HepG2 (cell line): ENCODE data around the gene CCSER2. TPM values are rescaled to one million over a fixed set of nuclear protein-coding genes. Genes with fewer than 3 reads are reported as not detected.

Source experiments
- ATF1 ChIP-seq: IDR thresholded peaks from 2 replicates; pipeline ENCODE4 v1.6.1; 2016; ENCODE audit warnings: mild to moderate bottlenecking, control low read depth
- CEBPB ChIP-seq: IDR thresholded peaks from 2 replicates; pipeline ENCODE4 v1.6.1; 2011; ENCODE audit warnings: low read depth, low read length, improper control_type of control experiment, borderline replicate concordance
- GZF1 ChIP-seq: sonication (generic); formaldehyde crosslinking; IDR thresholded peaks from 2 replicates; pipeline ENCODE4 v1.5.1; 2020; ENCODE audit warnings: mild to moderate bottlenecking, missing genetic modification reagents
- HNRNPUL1 ChIP-seq: fragments of 200-400 bp; formaldehyde crosslinking; IDR thresholded peaks from 2 replicates; pipeline ENCODE4 v1.6.1; 2017; ENCODE audit warnings: low read depth, mild to moderate bottlenecking, low read length, moderate library complexity
- KAT7 ChIP-seq: IDR thresholded peaks from 2 replicates; pipeline ENCODE4 v1.6.1; 2018; ENCODE audit warnings: borderline replicate concordance, missing compliant biosample characterization
- MYC ChIP-seq: sonication (generic); formaldehyde crosslinking; IDR thresholded peaks from 2 replicates; pipeline ENCODE4 v1.9.0; 2021; ENCODE audit warnings: missing genetic modification reagents, borderline replicate concordance
- PHF8 ChIP-seq: sonication (generic); formaldehyde crosslinking; IDR thresholded peaks from 2 replicates; pipeline ENCODE4 v1.5.0; 2020; ENCODE audit warnings: missing genetic modification reagents
- RXRB ChIP-seq: IDR thresholded peaks from 2 replicates; pipeline ENCODE4 v1.6.1; 2016; ENCODE audit warnings: borderline replicate concordance, missing genetic modification reagents, missing compliant biosample characterization
- SAFB2 ChIP-seq: sonication (generic); formaldehyde crosslinking; IDR thresholded peaks from 2 replicates; pipeline ENCODE4 v1.5.1; 2020; ENCODE audit warnings: missing genetic modification reagents, low read depth, mild to moderate bottlenecking, borderline replicate concordance
- TBX3 ChIP-seq: fragments of 450-650 bp; IDR thresholded peaks from 2 replicates; pipeline ENCODE4 v1.6.1; 2017; ENCODE audit warnings: antibody characterized with exemption, mild to moderate bottlenecking, inconsistent platforms, borderline replicate concordance
- ZEB1 ChIP-seq: IDR thresholded peaks from 2 replicates; pipeline ENCODE4 v1.6.1; 2012; ENCODE audit warnings: mild to moderate bottlenecking, low read depth, inconsistent platforms; ENCODE audit not compliant: insufficient replicate concordance
- ZFAT ChIP-seq: sonication (generic); formaldehyde crosslinking; conservative IDR thresholded peaks from 2 replicates; pipeline ENCODE4 v1.8.1; 2023; ENCODE audit warnings: missing genetic modification reagents, inconsistent platforms
- ZNF225 ChIP-seq: sonication (generic); formaldehyde crosslinking; IDR thresholded peaks from 2 replicates; pipeline ENCODE4 v1.4.0; 2020; ENCODE audit warnings: mild to moderate bottlenecking, missing genetic modification reagents
- ZNF317 ChIP-seq: sonication (generic); formaldehyde crosslinking; IDR thresholded peaks from 2 replicates; pipeline ENCODE4 v1.5.0; 2020; ENCODE audit warnings: mild to moderate bottlenecking, missing genetic modification reagents
- ZNF777 ChIP-seq: sonication (generic); formaldehyde crosslinking; IDR thresholded peaks from 2 replicates; pipeline ENCODE4 v1.4.0; 2020; ENCODE audit warnings: missing genetic modification reagents
- ZNF781 ChIP-seq: sonication (generic); formaldehyde crosslinking; IDR thresholded peaks from 2 replicates; pipeline ENCODE4 v1.5.1; 2020; ENCODE audit warnings: borderline replicate concordance, mild to moderate bottlenecking, missing genetic modification reagents; ENCODE audit errors: not compliant biosample characterization
- ZNF841 ChIP-seq: sonication (generic); formaldehyde crosslinking; IDR thresholded peaks from 2 replicates; pipeline ENCODE4 v1.8.1; 2023; ENCODE audit warnings: missing genetic modification reagents, borderline replicate concordance
- ZSCAN21 ChIP-seq: sonication (generic); formaldehyde crosslinking; IDR thresholded peaks from 2 replicates; pipeline ENCODE4 v1.8.0; 2022; ENCODE audit warnings: mild to moderate bottlenecking, missing genetic modification reagents, moderate library complexity, borderline replicate concordance
- polyA plus RNA-seq, 8 experiments: library from polyadenylated mRNA; depleted of rRNA in 3 of 8; stranded (reverse) in 7 of 8; unstranded in 1 of 8; fragments of >200 nt; fragmentation: Illumina TruSeq in 4 of 8; extraction: Trizol in 4 of 8; gene quantifications; 2 replicates each; pipeline versions ENCODE4 v1.2.1 to v1.2.3, GENCODE V29; 2011 to 2016; ENCODE audit warnings: low read depth in 4 of 8, missing spikeins in 1 of 8, mixed read lengths in 1 of 8; ENCODE audit not compliant: insufficient read depth in 1 of 8
- total RNA-seq, 5 experiments: library from RNA; depleted of rRNA; stranded (reverse); fragments of >200 nt; fragmentation: Illumina TruSeq; extraction: Trizol; gene quantifications; 2 replicates each; pipeline ENCODE4 v1.2.3, GENCODE V29; 2016; ENCODE audit warnings: low read depth in 1 of 5
- TF ChIP-seq, protein P1 (sequence below): sonication (generic); formaldehyde crosslinking; IDR thresholded peaks from 2 replicates; pipeline ENCODE4 v1.8.1; 2023; ENCODE audit warnings: mild to moderate bottlenecking, moderate library complexity, missing genetic modification reagents
- TF ChIP-seq, protein P2 (sequence below): sonication (generic); formaldehyde crosslinking; IDR thresholded peaks from 2 replicates; pipeline ENCODE4 v1.5.0; 2020; ENCODE audit warnings: missing genetic modification reagents
- TF ChIP-seq, protein P3 (sequence below): sonication (generic); formaldehyde crosslinking; conservative IDR thresholded peaks from 2 replicates; pipeline ENCODE4 v1.4.0; 2020; ENCODE audit warnings: mild to moderate bottlenecking, missing genetic modification reagents, moderate library complexity
- TF ChIP-seq, protein P4 (sequence below): sonication (generic); formaldehyde crosslinking; IDR thresholded peaks from 2 replicates; pipeline ENCODE4 v1.5.0; 2020; ENCODE audit warnings: mild to moderate bottlenecking, missing genetic modification reagents

CCSER2 gene
- total and polyA plus RNA-seq, 2 of the 13 experiments (the other 11 are each of a cell fraction or from before 2014, with no cell fraction given), result 13.3 to 17.2 TPM

DNA sequence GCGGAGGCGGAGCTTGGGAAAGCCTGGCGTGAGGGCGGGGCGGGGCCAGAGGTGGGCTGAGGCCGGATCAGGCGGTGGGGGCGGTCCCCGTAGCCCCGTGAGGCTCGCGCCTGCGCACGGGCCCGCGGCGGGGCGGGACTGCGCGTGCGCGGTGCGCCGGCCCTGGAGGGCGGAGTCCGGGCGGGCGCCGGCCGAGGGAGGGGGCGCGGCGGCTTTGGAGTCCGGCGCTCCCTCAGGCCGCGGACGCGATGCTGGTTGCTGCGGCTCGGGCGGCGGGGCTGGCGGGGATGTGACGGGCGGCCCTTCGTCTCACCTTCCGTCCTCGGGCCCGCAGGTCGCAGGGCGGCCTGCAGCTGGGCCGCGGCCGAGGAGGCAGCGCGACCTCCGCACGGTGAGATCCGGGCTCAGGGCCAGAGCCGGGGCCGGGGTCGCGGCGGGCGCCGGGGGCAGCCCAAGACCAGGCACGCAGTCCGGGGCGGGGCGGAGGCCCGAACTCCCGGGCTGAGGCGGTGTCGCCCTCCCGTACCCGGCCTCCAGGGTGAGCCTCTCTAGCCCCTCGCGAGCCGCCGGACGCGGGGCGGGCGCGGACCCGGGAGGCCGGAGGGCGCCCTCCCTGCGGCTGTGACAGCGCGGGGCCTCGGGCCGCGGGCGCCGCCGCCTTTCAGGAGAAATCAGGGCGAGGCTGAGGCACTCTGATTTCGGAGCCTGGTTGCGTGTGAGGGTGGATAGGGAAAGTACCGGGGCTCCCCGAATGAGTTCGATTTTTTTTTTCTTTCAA lies at the start of gene CCSER2 (continued):
- TF ChIP-seq, protein P1, sequence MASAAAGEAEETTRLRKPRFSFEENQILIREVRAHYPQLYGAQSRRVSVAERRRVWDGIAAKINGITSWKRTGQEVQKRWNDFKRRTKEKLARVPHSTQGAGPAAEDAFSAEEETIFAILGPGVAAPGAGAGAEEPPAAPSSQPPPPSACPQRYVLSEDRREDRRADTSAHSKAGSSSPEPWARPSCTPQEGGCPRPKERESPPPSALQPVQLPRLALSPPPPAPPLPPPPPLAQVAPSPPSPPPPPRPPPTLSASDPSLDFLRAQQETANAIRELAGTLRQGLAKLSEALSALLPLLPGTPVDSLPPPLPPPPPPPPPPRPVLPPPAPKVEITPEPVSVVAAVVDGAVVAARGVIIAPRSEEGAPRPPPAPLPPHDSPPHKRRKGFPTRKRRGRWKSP, result no peak
- TF ChIP-seq PHF8 (CRISPR knock-in tag) (peak; percentile 60), ZFAT (CRISPR knock-in tag) (no peak), ZNF841 (no peak), KAT7 (CRISPR knock-in tag) (no peak), SAFB2 (CRISPR knock-in tag) (no peak), ATF1 (CRISPR knock-in tag) (no peak), ZNF777 (CRISPR knock-in tag) (no peak), HNRNPUL1 (no peak), GZF1 (CRISPR knock-in tag) (no peak), ZNF781 (CRISPR knock-in tag) (no peak), MYC (CRISPR knock-in tag) (no peak), CEBPB (no peak), RXRB (CRISPR knock-in tag) (no peak), ZNF317 (CRISPR knock-in tag) (no peak), ZSCAN21 (CRISPR knock-in tag) (0 out of 2 replicates have a peak, but pooled peaks have one; percentile 65), ZEB1 (no peak), ZNF225 (no peak), TBX3 (no peak)
- TF ChIP-seq, protein P2, sequence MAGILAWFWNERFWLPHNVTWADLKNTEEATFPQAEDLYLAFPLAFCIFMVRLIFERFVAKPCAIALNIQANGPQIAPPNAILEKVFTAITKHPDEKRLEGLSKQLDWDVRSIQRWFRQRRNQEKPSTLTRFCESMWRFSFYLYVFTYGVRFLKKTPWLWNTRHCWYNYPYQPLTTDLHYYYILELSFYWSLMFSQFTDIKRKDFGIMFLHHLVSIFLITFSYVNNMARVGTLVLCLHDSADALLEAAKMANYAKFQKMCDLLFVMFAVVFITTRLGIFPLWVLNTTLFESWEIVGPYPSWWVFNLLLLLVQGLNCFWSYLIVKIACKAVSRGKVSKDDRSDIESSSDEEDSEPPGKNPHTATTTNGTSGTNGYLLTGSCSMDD (CRISPR knock-in tag), result no peak
- TF ChIP-seq, protein P3, sequence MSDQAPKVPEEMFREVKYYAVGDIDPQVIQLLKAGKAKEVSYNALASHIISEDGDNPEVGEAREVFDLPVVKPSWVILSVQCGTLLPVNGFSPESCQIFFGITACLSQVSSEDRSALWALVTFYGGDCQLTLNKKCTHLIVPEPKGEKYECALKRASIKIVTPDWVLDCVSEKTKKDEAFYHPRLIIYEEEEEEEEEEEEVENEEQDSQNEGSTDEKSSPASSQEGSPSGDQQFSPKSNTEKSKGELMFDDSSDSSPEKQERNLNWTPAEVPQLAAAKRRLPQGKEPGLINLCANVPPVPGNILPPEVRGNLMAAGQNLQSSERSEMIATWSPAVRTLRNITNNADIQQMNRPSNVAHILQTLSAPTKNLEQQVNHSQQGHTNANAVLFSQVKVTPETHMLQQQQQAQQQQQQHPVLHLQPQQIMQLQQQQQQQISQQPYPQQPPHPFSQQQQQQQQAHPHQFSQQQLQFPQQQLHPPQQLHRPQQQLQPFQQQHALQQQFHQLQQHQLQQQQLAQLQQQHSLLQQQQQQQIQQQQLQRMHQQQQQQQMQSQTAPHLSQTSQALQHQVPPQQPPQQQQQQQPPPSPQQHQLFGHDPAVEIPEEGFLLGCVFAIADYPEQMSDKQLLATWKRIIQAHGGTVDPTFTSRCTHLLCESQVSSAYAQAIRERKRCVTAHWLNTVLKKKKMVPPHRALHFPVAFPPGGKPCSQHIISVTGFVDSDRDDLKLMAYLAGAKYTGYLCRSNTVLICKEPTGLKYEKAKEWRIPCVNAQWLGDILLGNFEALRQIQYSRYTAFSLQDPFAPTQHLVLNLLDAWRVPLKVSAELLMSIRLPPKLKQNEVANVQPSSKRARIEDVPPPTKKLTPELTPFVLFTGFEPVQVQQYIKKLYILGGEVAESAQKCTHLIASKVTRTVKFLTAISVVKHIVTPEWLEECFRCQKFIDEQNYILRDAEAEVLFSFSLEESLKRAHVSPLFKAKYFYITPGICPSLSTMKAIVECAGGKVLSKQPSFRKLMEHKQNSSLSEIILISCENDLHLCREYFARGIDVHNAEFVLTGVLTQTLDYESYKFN, result no peak; the same call in 1 of the 2 replicates
- TF ChIP-seq, protein P4, sequence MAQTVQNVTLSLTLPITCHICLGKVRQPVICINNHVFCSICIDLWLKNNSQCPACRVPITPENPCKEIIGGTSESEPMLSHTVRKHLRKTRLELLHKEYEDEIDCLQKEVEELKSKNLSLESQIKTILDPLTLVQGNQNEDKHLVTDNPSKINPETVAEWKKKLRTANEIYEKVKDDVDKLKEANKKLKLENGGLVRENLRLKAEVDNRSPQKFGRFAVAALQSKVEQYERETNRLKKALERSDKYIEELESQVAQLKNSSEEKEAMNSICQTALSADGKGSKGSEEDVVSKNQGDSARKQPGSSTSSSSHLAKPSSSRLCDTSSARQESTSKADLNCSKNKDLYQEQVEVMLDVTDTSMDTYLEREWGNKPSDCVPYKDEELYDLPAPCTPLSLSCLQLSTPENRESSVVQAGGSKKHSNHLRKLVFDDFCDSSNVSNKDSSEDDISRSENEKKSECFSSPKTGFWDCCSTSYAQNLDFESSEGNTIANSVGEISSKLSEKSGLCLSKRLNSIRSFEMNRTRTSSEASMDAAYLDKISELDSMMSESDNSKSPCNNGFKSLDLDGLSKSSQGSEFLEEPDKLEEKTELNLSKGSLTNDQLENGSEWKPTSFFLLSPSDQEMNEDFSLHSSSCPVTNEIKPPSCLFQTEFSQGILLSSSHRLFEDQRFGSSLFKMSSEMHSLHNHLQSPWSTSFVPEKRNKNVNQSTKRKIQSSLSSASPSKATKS, result no peak
